HCT116 (cell line): ENCODE measurements around the gene CHI3L2.

Source experiments
- CTCF ChIP-seq, 3 experiments: fragments of 200-600 bp in 1 of 3; sonication (generic) in 1 of 3; IDR thresholded peaks in 2 of 3; conservative IDR thresholded peaks in 1 of 3; 2 replicates each; pipeline ENCODE4 v1.5.1; 2012 to 2017; ENCODE audit warnings: low read depth in 2 of 3, low read length in 2 of 3, antibody characterized with exemption in 1 of 3, borderline replicate concordance in 1 of 3, control low read depth in 1 of 3, mild to moderate bottlenecking in 1 of 3, mixed read lengths in 1 of 3, mixed run types in 1 of 3, moderate library complexity in 1 of 3; ENCODE audit not compliant: insufficient read depth in 1 of 3
- EGR1 ChIP-seq: IDR thresholded peaks from 2 replicates; pipeline ENCODE4 v1.6.1; 2012; ENCODE audit warnings: low read depth
- EZH2 ChIP-seq: fragments of 200-600 bp; sonication (generic); IDR thresholded peaks from 2 replicates; pipeline ENCODE4 v1.6.1; 2017; ENCODE audit warnings: antibody characterized with exemption, mixed run types
- MAX ChIP-seq: IDR thresholded peaks from 2 replicates; pipeline ENCODE4 v1.6.1; 2012
- POLR2A ChIP-seq: IDR thresholded peaks from 2 replicates; pipeline ENCODE4 v1.7.0; 2011; ENCODE audit warnings: borderline replicate concordance; ENCODE audit not compliant: insufficient read depth, insufficient read length; ENCODE audit errors: extremely low read depth
- POLR2AphosphoS5 ChIP-seq: IDR thresholded peaks from 2 replicates; pipeline ENCODE4 v1.6.1; 2011; ENCODE audit warnings: mild to moderate bottlenecking, low read depth, low read length, moderate library complexity
- RAD21 ChIP-seq: IDR thresholded peaks from 2 replicates; pipeline ENCODE4 v1.6.1; 2012; ENCODE audit warnings: low read depth, mild to moderate bottlenecking
- REST ChIP-seq: IDR thresholded peaks from 2 replicates; pipeline ENCODE4 v1.6.1; 2012; ENCODE audit warnings: low read depth
- SP1 ChIP-seq: IDR thresholded peaks from 2 replicates; pipeline ENCODE4 v1.6.1; 2012; ENCODE audit warnings: low read depth
- SRF ChIP-seq: IDR thresholded peaks from 2 replicates; pipeline ENCODE4 v1.6.1; 2012; ENCODE audit warnings: low read depth
- YY1 ChIP-seq: IDR thresholded peaks from 2 replicates; pipeline ENCODE4 v1.6.1; 2011; ENCODE audit warnings: low read length, low read depth, moderate library complexity, mild to moderate bottlenecking; ENCODE audit not compliant: insufficient replicate concordance; ENCODE audit errors: extremely low read depth
- ZBTB33 ChIP-seq: IDR thresholded peaks from 2 replicates; pipeline ENCODE4 v1.6.1; 2011; ENCODE audit warnings: mild to moderate bottlenecking, low read length, moderate library complexity; ENCODE audit not compliant: insufficient replicate concordance; ENCODE audit errors: extremely low read depth

GRCh38 chr1:111249960-111250359 lies 22.4 kb downstream of the CHI3L2 start:
- TF ChIP-seq ZBTB33 (no peak), CTCF (IDR thresholded peaks at IDR 0.05 in 2 of 3, conservative IDR thresholded peaks at IDR 0.05 in 1 of 3; ENCODE audit: borderline replicate concordance in 1 of 3, insufficient read depth in 1 of 3, low read depth in 2 of 3, low read length in 2 of 3) (no peak), MAX (no peak), RAD21 (no peak), REST (no peak), POLR2A (no peak), SRF (no peak), SP1 (no peak), EGR1 (no peak), POLR2AphosphoS5 (no peak), YY1 (no peak), EZH2 (no peak)
